Left cardiac atrium (tissue), 4 donors: Measurements from ENCODE around the gene SLC9A8. TPM values are rescaled to one million over a fixed set of nuclear protein-coding genes. Genes with fewer than 3 reads are reported as not detected.
"Not testable (repeated sequence)": the region's sequence is repeated elsewhere in the genome, so short reads cannot be mapped to it uniquely, and the experiment has no call there.

Experiments used
- ATAC-seq, 2 donors: fragments of 200-7000 bp; cut with Tn5 transposase; one replicate each; pipeline ENCODE4 v1.9.1; 2020; ENCODE audit warnings: mild to moderate bottlenecking in 2 of 2, moderate library complexity in 2 of 2
- DNase-seq: peaks from one replicate; pipeline ENCODE4 v3.0.0-alpha.2; 2020
- intact Hi-C, 2 donors: fragments of 100-400 bp; cut with DNase I; formaldehyde crosslinking; loops; one replicate each; pipeline versions ENCODE4 v1.14.1 to v1.15.1; 2022 to 2023
- total RNA-seq, 2 donors: library from RNA; stranded (reverse); fragmentation: NEBNext Ultra II Directional; extraction: Animal tissue kit (Norgen Biotek cat#: 25700); gene quantifications; one replicate each; pipeline ENCODE4 v1.2.1, GENCODE V29; 2021
- donor health status: DM: no; HTN: yes; CAD: no.
- donor health status: DM: no; HTN: yes; CAD: no; lungs with severe emphysema.
- donor health status: DM: yes; HTN: yes; CAD: no.
- donor health status: Dilated cardiomyopathy.

Gene SLC9A8
- total RNA-seq, 2 donors from 2014 or later, result 6.4 to 6.5 TPM

DNA sequence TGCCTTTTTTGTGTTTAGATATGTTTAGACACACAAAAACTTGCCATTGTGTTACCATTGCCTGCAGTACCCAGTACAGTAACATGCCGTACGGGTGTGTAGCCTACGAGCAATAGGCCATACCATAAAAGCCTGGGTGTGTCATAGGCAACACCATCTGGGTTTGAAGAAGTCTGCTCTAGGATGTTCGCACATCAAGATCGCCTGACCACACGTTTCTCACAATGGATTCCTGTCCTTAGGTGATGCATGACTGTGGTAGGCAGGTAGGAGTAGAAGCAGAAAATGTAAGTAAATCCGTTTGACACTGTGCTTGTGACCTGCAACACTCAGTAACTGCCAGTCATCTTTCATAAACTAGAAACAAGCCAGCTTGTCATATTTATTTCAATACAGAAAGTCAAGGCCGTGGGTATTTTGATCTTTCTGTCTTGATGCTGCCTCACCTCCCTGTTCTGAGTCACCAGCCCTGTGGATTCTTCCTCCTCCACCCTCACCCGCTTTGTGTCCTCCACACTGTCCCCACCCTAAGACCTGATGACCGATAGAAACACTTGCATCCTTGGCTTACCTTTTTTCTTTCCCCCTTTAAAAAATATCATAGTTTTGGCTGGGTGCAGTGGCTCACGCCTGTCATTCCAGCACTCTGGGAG lies 7.3 kb upstream of the SLC9A8 start:
- ATAC-seq, DNase-seq: not testable (repeated sequence)
- intact Hi-C loops, result loop anchor here in 1 of 2 donors (10.0 kb wide), 1 partner anchor 191 kb away; no protein-coding TSS in a partner anchor

DNA sequence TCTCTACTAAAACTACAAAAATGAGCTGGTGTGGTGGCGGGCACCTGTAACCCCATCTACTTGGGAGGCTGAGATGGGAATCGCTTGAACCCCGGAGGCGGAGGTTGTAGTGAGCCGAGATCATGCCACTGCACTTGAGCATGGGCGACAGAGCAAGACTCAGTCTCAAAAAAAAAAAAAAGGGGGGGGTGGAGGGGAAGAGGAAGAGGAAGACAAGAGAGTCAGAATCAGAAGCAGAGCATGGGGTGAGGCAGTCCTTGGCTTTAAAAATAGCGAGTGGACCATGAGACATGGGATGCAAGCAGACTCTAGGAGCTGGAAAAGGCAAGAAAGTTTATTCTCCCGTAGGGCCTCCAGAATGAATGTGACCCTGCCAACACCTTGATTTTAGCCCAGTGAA lies 3.9 kb upstream of the SLC9A8 start:
- no peak for ATAC-seq
- DNase-seq, result no peak
- intact Hi-C loops, result loop anchor here in 1 of 2 donors (10.0 kb wide), 1 partner anchor 194 kb away; no protein-coding TSS in a partner anchor

DNA sequence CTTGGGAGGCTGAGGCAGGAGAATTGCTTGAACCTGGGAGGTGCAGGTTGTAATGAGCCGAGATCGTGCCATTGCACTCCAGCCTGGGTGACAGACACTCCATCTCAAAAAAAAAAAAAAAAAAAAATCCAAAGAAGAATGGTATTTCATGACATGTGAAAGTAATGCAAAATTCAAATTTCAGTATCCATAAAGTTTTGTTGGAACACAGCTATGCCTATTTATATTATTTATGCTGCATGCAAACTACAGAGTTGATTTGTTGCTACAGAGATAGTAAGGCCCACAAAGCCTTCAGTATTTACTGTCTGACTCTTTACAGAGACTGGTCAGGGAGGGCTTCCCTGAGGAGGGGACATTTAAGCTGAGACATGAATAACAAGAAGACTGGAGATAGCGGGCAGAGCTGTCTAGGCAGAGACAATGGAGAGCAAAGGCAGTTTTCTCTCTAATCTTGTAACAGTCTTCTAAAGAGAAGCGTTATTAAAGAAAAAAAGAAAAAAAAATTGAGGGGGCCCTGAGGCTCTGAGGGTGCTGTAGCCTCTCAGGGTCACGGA lies 2.7 kb upstream of the SLC9A8 start:
- DNase-seq (no peak), ATAC-seq (no peak)
- intact Hi-C loops, result loop anchor here (10.0 kb wide), 2 partner anchors 95 to 195 kb away; partner anchors contain the start of gene B4GALT5 (in 2 of the 2)

GRCh38 chr20:49810491-49811190 lies 2.0 kb upstream of the SLC9A8 start:
- no peak for DNase-seq
- ATAC-seq, result no peak
- intact Hi-C loops, result loop anchor here (10.0 kb wide), 2 partner anchors 96 to 196 kb away; partner anchors contain the start of gene B4GALT5 (in 2 of the 2)

- intact Hi-C loops, result loop anchor here (10.0 kb wide), 2 partner anchors 97 to 197 kb away; partner anchors contain the start of gene B4GALT5 (in 2 of the 2)
- DNase-seq (no peak), ATAC-seq (peak in 1 of 2 donors; percentile 29)
These were observed 662 bp upstream of the SLC9A8 start for GRCh38 chr20:49811825-49812506.

GRCh38 chr20:49813305-49813974 lies 812 bp downstream of the SLC9A8 start:
- DNase-seq (no peak), ATAC-seq (no peak)
- intact Hi-C loops, result loop anchor here (10.0 kb wide), 2 partner anchors 99 to 199 kb away; partner anchors contain the start of gene B4GALT5 (in 2 of the 2)

DNA sequence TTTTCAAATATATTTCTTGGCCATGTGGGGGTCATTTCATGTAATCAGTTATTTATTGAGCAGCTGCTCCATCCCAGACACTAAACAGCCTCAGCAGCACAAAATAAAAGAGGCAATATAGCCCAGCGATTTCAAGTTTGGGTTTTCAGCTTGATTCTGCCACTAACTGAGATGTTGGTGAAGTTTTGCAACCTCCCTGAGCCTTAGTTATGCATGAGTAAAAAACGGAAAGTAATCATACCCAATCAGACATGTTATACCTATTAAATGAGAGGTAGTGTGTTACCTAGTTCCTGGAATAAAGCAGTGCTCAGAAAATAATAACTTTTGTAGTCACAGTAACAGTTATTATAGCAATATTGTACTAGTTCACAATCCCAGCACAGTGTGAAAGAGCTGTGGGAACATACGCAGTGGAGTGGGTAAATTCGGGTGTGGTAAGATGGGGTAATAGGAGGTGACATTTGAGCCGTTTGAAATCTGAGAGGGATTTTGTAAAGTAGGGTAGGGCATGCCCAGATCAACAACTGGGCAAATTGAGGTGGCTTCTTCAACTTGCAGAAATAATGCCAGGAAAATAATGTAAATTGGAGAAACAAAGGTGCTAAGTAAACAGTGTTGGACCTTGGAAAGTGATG lies 1.5 kb downstream of the SLC9A8 start:
- ATAC-seq, result no peak
- DNase-seq, result no peak
- intact Hi-C loops, result loop anchor here (10.0 kb wide), 2 partner anchors 99 to 199 kb away; partner anchors contain the start of gene B4GALT5 (in 2 of the 2)

DNA sequence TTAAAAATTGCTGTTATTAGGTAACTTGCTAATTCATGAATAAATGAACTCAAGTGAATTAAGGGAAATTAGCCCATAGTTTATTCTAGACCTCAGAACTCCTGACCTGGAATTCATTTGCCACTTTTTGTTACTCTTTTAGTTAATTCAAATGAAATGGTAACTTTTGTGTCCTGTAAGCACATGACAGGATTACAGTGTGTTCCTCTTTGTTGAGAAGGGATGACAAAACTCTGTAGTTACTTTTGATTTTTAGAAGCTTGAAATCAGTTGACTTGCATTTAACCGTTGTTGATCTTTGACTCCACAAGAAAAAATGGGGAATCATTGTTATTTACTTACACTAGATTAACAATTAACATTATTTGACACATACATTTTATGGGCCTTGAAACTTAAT lies 6.2 kb downstream of the SLC9A8 start:
- intact Hi-C loops, result loop anchor here (10.0 kb wide), 2 partner anchors 104 to 204 kb away; partner anchors contain the start of gene B4GALT5 (in 2 of the 2)
- no peak for ATAC-seq
- no peak for DNase-seq

DNA sequence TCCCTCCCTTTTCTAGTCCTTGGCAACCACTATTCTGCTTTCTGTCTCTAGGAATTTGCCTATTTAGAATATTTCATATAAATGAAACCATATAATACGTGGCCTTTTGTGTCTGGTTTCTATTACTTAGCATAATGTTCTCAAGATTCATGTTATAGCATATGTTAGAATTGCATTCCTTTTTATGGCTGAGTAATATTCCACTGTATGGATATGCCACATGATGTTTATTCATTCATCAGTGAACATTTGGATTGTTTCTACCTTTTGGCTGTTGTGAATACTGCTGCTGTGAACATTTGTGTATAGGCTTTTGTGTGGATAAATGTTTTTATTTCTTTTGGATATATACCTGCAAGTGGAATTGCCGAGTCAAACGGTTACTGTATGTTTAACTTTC lies 7.1 kb downstream of the SLC9A8 start:
- no peak for ATAC-seq
- intact Hi-C loops, result loop anchor here (10.0 kb wide), 2 partner anchors 105 to 205 kb away; partner anchors contain the start of gene B4GALT5 (in 2 of the 2)
- no peak for DNase-seq

DNA sequence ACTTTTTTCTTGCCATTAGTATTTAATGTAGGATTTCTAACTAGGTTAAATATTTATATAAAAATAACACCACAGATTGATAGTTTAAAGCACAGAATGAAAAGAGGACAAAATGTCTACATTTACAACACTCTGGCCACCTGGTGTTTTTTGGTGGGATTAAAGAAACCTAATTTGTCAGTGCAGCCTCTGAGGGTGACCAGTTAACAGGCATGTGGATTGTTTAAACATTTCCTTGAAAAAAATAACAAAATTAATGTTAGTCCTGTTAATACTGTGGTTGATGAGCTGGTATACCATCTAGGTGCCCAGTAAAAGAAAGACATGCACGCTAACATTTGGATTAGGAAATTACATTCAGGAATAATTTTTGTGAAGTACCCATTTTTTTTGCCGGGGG lies 8.8 kb downstream of the SLC9A8 start:
- intact Hi-C loops, result no loop called here
- DNase-seq (no peak), ATAC-seq (no peak)

GRCh38 chr20:49821870-49822331 lies 9.3 kb downstream of the SLC9A8 start:
- ATAC-seq, result peak; percentile 67 to 92
- intact Hi-C loops, result no loop called here
- DNase-seq, result no peak

DNA sequence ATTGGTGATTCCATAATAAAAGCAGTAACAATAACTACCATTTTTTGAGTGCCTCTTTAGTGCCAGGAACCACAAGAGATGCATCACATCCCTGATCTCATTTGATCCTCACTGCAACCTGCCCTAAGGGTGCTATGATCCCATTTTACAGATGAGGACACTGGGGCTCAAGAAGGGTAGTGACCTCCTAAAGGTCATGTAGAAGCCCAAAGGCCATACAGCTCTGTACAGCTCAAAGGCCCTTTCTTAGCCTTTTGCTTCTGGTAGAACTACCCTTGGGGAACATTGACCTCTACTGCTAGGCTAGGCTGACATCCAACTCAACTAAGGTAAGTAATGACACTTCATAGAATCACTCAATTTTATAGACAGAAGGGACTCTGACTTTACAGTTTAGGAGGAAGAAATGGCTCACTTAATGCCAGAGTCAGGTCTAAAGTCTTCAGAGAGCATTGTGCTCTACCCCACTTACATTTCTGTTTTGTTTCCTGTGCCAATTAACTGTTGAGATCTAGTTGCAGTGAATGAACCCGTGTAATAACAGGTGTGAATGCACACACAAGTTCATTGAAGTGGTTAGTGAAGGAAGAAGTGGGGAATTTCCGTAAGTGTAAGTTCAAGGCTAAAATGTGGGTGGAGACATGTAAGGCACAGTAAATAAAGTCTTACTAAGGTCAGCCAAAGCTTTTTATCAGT lies 10.7 kb downstream of the SLC9A8 start:
- DNase-seq, result no peak
- no peak for ATAC-seq
- intact Hi-C loops, result no loop called here

- DNase-seq (no peak), ATAC-seq (no peak)
- intact Hi-C loops, result no loop called here
These were observed 11.6 kb downstream of the SLC9A8 start for GRCh38 chr20:49824206-49824605.

GRCh38 chr20:49825521-49826033 lies 12.9 kb downstream of the SLC9A8 start:
- DNase-seq (no peak), ATAC-seq (peak in 1 of 2 donors; percentile 32)
- intact Hi-C loops, result no loop called here

- ATAC-seq (no peak), DNase-seq (no peak)
- intact Hi-C loops, result no loop called here
These were observed 18.6 kb downstream of the SLC9A8 start for GRCh38 chr20:49831022-49831769.

DNA sequence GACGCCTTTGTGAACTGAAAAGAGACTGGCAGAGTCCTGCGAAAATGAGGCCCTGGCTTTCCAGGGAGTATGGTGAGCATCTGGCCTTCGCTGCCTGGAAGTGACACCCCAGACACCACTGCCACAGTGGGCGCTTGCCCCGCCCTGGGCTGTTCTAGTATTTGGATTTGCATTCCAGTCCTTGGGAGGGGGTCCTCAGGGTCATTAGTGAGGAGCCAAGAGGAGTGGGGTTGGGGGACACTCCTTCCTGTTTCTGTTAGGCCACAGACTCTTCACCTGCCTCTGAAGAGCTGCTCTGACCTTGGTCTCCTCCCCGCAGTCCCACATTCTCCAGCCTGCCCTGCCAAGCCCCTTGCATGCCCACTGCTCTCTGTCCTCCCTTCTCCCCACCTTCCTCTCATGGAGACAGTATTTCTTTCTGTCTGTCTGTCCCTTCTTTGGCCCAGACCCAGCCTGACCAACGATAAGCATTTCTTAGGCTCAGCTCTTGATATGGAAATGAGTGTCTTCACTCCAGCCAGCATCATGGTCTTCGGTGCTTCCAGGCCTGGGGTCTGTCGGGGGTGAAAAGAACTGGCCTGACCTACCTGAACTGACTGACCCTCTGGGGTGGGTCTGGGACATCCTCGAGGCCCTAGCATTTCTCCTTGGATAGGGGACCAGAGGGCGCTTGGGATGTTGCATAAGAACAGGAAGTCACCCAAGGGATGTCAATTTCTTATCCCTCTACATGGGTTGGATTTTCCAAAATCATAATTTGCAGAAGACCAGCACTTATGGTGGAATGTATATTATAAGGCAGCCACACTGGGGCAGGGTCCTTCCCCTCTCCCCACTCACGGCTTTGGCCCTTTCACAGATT lies 19.4 kb downstream of the SLC9A8 start:
- no peak for ATAC-seq
- intact Hi-C loops, result no loop called here
- DNase-seq, result no peak
